NCI-H2081 (cell line): Measurements from ENCODE around the gene EIF4EBP3.
A peak's percentile ranks its signal among the peaks of the same experiment; 100 is the strongest.

Source experiments
- DNase-seq, 2 experiments: peaks; one replicate each; lab custom pipeline; 2025; lab: John Stamatoyannopoulos, UW

The EIF4EBP3 gene

DNA sequence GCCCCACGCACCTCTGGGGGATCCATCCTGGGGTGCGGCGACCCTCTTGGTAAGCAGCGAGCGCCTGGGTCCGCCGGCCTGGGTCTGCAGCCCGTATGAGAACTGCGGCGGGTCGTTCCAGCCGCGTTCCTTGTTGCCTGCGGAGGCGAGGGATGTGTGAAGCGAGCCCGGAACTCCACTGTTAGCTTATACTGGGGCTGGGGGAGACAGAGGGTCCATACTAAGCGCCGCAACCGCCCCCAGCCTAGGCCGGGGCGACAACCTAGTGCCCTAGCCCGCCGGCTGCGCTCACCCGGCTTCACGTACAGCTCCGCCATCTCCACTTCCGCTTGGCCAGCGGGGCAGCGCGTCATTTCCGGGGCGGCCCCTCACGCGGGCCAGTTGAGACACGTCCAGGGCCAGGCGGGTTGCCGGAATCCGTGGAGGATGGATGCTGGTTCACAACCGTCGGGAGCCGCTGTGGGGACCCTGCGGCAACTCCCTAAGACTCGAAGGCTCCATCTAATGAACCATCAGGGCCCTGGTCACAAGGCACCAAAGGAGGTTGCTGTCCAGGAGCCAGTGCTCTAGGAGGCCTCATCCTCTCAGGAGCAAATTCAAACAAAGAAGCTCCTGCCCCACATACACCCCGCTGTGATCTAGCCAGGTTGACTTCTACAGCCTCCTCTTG, 9.8 kb downstream of the EIF4EBP3 start, which contains the start of gene SRA1:
TSS of gene SRA1 (minus strand) at position 338 of the 670 bp plus-strand sequence. CDS start at position 317, 21 bp downstream.
- DNase-seq = peak; percentile 83 to 88

DNA sequence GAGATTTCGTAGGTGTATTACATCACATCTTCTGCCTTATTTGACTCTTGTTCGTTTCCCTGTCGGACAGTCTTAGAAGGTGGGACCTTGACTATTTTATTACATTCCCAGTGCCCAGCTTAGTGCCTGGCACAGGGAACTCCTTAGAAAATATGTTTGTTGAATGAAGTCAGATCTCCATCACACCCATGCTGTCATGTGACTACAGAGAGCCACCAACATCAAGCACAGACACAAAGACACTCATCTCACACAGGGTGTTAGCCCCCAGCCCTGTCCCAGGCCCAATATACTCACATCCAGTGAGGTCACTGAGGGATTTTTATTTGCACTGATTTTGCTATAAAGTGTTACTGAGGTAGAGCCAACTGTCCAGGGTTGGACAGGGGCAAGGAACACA, 10.5 kb downstream of the EIF4EBP3 start:
- DNase-seq = no peak

- no peak for DNase-seq
These were observed 11.1 kb downstream of the EIF4EBP3 start for GRCh38 chr5:140558542-140558941.

DNA sequence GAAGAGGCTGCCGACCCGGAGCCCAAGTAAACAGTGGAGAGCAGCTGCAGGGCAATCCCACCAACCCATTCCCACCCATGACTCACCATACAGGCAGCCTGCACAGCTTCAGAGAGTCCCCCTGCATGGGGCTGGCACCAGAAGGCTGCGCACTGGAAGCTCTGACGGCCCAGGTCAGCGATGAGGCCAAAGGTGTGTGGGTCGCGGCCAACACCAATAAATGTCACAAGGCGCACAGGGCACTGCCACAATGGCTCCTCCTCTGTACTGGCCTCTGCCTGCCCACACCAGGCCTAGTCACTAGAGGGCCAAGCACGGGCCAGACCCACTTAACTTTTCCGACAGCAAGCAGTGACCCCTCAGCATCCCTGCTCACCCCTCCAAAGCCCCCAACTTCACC, 12.8 kb downstream of the EIF4EBP3 start:
- no peak for DNase-seq

DNA sequence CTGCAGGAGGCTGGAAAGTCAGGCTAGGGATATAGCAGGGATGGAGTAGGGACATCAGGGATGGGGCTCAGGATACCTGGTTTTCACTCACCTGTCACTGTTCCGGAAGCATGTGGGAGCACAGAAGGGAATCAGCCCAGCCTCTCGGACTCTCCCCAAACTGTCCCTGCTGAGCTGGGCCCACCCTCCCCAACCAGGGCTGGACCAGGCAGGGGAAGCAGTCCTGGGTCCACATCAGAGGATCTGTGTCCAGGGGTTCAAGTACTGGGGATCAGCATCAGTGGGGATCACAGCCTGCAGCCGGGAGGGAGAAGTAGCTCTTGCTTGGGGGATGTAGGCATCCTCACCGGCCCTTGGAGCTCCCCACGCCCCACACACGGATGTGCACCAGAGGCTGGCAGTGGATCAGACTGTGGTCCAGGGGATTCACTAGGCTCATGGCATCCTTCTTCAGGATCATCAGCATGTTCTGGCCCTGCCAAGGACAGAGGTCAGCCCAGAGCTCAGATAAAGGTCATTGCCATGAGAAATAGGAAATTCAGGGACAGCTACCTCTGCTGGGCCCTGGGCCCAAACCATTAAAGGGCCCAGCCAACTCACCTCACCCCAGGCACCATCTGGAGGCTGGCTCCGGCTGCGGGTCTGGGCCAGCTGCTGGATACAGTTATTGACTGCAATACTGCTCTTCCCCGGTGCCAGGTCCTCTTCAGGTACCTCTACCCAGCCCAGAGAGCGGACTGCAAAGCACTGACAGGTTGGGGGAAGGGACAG, 14.5 kb downstream of the EIF4EBP3 start:
- no peak for DNase-seq

- DNase-seq = peak in 1 of 2 experiments; percentile 9
These were observed 16.1 kb downstream of the EIF4EBP3 start for GRCh38 chr5:140563596-140563995.

DNA sequence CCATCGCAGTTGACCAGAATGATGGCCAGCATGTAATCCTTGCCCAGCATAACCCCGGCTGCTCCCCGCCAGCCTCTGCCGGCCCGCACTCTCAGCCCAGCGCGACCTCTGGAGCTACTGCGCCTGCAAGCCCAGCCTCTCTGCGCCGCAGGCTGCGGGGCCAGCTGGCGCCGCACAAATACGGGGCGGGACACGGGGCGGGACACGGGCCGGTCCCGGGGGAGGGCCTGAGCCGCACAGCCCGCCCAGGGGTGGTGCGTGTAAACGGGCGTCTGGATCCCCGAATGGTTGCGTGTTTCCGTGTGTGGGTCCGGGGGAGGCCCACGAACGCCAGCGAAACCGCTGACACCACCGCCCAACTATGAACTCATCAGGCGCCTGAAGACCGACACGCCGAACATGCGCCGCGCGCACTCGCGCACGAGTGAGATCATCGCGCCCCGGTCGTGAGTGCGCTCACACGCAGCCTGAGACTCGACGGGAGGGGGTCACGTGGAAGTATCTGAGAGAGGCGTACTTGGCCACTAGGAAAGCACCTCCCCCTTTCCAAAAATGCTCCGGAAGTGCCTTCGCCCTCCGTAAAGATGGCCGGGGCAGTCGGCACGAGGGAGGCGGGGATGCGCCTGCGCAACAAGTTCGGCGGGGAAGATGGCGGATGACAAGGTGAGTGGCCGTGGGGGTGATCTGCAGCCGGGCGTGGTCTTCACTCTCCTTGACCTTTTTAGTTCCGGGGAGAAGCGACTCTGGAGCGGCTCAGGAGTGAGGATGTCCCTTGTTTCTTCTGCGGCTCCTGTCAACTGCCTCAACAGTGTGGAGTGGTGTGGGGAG, 16.9 kb downstream of the EIF4EBP3 start, which contains the start of the genes APBB3 and SLC35A4:
TSS of gene APBB3 (minus strand) at position 403 of the 828 bp plus-strand sequence. CDS start at position 50, 353 bp downstream.
TSS of gene SLC35A4 (plus strand) at position 633 of the 828 bp plus-strand sequence. CDS start 2,342 bp downstream, outside the sequence.
- DNase-seq = peak; percentile 94 to 95

GRCh38 chr5:140565024-140565779, 17.7 kb downstream of the EIF4EBP3 start:
- no peak for DNase-seq

- no peak for DNase-seq
These were observed 18.3 kb downstream of the EIF4EBP3 start for GRCh38 chr5:140565780-140566095.

DNA sequence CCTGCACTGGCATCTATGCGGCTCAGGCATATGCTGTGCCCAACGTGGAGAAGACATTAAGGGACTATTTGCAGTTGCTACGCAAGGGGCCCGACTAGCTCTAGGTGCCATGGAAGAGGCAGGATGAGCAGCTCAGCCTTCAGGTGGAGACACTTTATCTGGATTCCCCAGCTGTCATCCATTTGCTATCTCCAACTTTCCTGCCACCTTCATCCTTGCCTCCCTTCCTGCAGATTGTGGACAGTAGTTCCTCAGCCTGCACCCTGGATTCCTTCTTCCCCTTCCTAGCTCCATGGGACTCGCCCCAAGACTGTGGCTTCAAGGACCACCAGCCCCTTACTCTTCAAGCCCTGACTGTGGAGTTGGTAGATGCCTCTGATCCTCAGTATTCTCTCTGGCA, 19.2 kb downstream of the EIF4EBP3 start:
- no peak for DNase-seq

GRCh38 chr5:140567136-140567818, 19.8 kb downstream of the EIF4EBP3 start:
- no peak for DNase-seq

DNA sequence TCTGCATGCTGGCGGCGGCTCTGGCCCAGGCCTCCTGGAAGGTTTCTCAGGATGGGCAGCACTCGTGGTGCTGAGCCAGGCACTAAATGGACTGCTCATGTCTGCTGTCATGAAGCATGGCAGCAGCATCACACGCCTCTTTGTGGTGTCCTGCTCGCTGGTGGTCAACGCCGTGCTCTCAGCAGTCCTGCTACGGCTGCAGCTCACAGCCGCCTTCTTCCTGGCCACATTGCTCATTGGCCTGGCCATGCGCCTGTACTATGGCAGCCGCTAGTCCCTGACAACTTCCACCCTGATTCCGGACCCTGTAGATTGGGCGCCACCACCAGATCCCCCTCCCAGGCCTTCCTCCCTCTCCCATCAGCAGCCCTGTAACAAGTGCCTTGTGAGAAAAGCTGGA, 20.4 kb downstream of the EIF4EBP3 start:
- no peak for DNase-seq

GRCh38 chr5:140568443-140569063, 21.1 kb downstream of the EIF4EBP3 start:
- no peak for DNase-seq

DNA sequence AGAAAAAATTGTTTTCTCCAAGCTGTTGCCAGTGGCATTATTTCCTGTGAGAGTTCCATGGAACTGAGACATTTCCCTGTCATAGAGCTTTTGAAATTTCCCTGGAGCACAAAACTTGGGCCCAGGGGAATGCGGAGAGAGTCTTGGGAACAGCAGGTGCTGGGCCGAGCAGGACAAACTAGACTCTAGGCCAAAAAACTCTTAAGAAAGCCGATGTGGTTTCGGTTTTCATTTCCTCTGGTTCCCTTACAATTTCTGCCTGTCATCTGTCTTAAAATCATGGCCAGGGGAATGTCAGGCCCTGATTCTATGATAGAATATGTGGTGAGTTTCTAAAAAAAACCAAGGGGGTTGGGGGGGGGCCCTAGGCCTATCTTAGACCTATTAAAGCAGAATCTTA, 21.7 kb downstream of the EIF4EBP3 start:
- DNase-seq = no peak

- no peak for DNase-seq
These were observed 22.6 kb downstream of the EIF4EBP3 start for GRCh38 chr5:140570058-140570457.

DNA sequence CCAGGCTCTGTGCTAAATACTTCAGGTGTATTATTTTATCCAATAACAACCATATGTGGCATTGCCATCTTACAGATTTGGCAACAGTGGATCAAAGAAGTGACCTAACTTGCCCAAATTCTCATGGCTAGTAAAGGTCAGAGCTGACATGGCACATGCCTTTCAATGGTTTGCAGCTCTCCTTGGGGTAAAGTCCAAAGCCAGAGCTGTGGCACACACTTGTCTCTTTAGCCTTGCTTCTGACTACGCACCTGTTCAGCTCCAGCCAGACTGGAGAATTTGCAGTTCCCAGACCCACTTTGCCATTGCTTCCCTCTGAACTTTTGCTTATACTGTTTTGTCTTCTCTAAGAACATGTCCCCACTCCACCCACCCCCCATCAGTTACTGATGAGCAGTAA, 23.0 kb downstream of the EIF4EBP3 start:
- DNase-seq = no peak

DNA sequence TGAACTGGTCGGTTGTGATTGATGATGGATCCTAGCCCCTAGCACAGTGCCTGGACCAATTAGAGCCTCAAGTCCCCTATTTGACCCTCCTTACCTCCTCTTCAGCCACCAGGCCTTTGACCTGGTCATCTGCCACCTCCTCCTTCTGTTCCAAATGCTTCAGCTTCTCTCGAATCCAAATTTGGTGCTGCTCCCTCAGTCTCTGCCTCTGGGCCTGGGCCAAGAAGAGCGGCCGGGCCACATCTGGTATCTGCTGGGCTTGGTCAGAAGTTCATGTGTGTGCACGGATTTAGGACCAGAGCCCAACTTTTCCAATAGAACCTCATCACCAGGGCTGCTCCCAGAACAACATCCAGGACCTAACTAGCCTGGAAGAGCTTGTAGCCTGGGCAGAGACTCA, 23.6 kb downstream of the EIF4EBP3 start:
- DNase-seq = no peak

DNA sequence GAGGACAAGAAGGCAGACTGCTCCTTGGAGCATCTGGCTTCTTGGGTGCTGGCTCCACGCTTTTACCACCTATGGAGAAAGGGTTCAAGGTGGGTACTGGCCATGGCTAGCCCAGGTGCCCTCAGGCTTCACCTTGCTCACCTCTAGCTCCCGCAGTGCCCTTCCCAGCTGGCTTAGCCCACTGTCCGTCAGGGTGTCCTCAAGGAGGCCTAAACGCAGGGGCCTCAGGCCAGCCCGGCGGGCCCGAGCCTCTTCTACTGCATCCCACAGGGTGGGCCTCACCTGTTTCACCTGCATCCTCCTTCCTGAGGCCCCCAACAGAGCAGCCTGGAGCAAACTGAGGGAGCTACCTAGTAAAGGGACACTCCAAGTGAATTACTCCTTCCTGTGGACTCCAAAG, 26.2 kb downstream of the EIF4EBP3 start:
- no peak for DNase-seq

- no peak for DNase-seq
These were observed 26.7 kb downstream of the EIF4EBP3 start for GRCh38 chr5:140574165-140574564.

DNA sequence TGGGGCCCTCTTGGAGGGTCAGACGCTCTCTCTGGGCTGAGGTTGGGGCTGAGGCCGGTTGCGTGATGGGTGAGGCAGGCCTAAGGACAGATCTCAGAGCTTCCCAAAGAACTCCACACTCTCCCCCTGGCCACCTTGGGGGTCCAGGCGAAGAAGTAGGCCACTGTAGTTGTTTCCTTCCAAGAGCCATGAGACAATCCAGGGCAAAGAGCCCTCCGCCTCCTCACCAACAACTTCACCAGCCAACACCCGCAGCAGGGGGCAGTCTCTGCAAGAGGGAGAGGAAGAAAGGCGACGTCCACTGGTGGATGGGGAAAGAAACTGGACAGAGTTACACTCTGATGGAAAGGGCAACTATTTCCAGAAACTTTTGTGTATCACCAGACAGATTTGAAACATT, 27.8 kb downstream of the EIF4EBP3 start:
- DNase-seq = no peak

DNA sequence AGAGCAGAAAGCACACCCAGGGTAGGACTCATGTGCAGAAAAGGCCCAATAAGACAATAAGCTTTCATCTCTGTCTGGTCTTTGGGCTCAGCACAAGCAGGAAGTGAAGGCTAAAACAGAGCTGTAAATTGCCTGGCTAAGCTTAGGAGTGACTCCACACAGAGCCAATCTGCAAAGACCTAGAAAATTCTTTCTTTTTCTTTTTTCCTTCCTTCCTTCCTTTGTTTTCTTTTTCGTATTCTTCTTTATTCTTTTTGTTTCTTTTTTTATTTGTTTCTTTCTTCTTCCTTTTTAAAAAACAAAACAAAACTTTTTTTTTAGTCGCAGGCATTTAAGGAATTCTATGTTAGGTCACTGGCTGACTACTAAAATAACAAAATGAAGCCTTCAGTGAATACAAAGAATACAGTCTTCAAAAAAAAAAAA, 29.3 kb downstream of the EIF4EBP3 start:
- DNase-seq = no peak
